Measurements from ENCODE around the gene NAV1. TPM values are rescaled to one million over a fixed set of nuclear protein-coding genes. Genes with fewer than 3 reads are reported as not detected.

The NAV1 gene
- total RNA-seq, 2 donors from 2014 or later, result 13.1 to 29.1 TPM

- no peak overlapping the region for H3K27ac ChIP-seq
These were observed 8.0 kb upstream of the NAV1 start for GRCh38 chr1:201530741-201531531.

DNA sequence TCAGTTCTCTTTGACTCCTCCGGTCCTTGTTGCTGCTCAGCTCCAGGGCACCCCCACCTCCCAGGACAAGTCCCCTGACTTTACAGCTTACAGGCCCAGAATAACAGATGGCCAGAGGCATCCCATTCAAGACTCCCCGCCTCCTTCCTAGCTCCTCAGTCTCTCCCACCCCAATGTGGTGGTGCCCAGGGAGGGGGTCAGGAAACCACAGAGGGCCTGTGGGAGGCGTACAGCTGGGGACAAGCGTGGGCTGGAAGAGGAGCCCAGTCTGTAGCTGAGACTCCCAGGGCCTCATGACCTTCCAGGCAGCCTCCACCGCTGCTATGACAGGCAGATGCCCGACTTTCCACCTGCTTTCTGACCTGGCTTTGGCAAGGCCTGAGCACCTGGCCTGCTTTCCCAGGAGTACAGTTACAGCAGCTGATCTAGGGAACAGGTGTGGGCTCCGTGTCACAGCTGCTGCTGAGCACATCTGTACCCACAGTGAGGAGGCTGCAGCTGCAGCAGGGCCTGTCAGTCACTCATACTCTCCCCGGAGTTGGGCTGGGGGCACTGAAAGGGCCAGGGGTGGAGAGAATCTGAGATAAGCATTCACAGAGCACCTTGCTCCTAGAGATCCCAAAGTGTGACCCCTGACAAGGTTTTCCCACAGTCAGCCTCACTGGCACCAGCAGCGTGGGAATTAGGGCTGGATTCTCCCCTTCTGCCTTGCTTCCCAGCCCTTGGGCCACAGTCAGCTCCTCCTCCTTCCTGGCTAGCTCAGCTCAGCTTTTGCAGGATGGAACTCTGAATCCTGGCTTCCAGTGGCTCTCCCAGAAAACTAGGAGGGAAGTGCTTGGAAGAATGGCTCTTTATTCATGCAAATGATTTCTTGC is 7.1 kb upstream of the NAV1 start:
- intact Hi-C loops (cut with DNase I), result no loop called here

More at GRCh38 chr1:201530741-201531531, 8.0 kb upstream of the NAV1 start:
- Histone ChIP-seq H3K4me1 (replicated peaks) (no peaks in the 10 kb centered on the region), H3K9me3 (no peaks in the 10 kb centered on the region), H3K27me3 (replicated peaks; ENCODE audit: insufficient read depth) (no peaks in the 10 kb centered on the region), H3K36me3 (no peaks in the 10 kb centered on the region), H3K4me3 (no peak overlapping the region)
- 22% methylated on average over 26 of the region's 26 CpGs for WGBS
- peak; percentile 57 for DNase-seq (ENCODE audit: low spot score)
- TF ChIP-seq, protein P1, sequence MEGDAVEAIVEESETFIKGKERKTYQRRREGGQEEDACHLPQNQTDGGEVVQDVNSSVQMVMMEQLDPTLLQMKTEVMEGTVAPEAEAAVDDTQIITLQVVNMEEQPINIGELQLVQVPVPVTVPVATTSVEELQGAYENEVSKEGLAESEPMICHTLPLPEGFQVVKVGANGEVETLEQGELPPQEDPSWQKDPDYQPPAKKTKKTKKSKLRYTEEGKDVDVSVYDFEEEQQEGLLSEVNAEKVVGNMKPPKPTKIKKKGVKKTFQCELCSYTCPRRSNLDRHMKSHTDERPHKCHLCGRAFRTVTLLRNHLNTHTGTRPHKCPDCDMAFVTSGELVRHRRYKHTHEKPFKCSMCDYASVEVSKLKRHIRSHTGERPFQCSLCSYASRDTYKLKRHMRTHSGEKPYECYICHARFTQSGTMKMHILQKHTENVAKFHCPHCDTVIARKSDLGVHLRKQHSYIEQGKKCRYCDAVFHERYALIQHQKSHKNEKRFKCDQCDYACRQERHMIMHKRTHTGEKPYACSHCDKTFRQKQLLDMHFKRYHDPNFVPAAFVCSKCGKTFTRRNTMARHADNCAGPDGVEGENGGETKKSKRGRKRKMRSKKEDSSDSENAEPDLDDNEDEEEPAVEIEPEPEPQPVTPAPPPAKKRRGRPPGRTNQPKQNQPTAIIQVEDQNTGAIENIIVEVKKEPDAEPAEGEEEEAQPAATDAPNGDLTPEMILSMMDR (IDR thresholded peaks at IDR 0.05), result peak in 3 of 4 experiments; percentile 43 to 73 (median 66)
- peak; percentile 20 for TF ChIP-seq POLR2AphosphoS5 (IDR thresholded peaks at IDR 0.05)
- TF ChIP-seq POLR2A (IDR thresholded peaks at IDR 0.05), result no peak
- intact Hi-C loops (cut with DNase I), result loop anchor here (1.0 kb wide), 1 partner anchor 173 kb away; no protein-coding TSS in a partner anchor

GRCh38 chr1:201533836-201534235 is 5.1 kb upstream of the NAV1 start:
- WGBS, result 69% methylated on average over 4 of the region's 4 CpGs
- DNase-seq (ENCODE audit: low spot score), result no peak
- intact Hi-C loops (cut with DNase I), result no loop called here
- no peaks in the 10 kb centered on the region for H3K36me3 ChIP-seq
- H3K27me3 ChIP-seq (replicated peaks; ENCODE audit: insufficient read depth), result no peaks in the 10 kb centered on the region
- TF ChIP-seq POLR2A (IDR thresholded peaks at IDR 0.05) (no peak), POLR2AphosphoS5 (IDR thresholded peaks at IDR 0.05) (no peak)
- TF ChIP-seq, protein P1 (IDR thresholded peaks at IDR 0.05), result no peak
- H3K27ac ChIP-seq, result no peak overlapping the region
- peaks cover 3% of the 10 kb centered on the region for H3K4me1 ChIP-seq (replicated peaks)
- no peaks in the 10 kb centered on the region for H3K9me3 ChIP-seq
- no peak overlapping the region for H3K4me3 ChIP-seq

More for the DNA sequence above, 7.1 kb upstream of the NAV1 start:
- Histone ChIP-seq H3K36me3 (no peaks in the 10 kb centered on the region), H3K27ac (no peak overlapping the region), H3K9me3 (no peaks in the 10 kb centered on the region), H3K27me3 (replicated peaks; ENCODE audit: insufficient read depth) (no peaks in the 10 kb centered on the region), H3K4me1 (replicated peaks) (no peaks in the 10 kb centered on the region), H3K4me3 (no peak overlapping the region)
- DNase-seq (ENCODE audit: low spot score), result no peak
- WGBS, result 60% methylated on average over 8 of the region's 9 CpGs
- TF ChIP-seq, protein P1 (IDR thresholded peaks at IDR 0.05), result no peak
- TF ChIP-seq POLR2A (IDR thresholded peaks at IDR 0.05) (no peak), POLR2AphosphoS5 (IDR thresholded peaks at IDR 0.05) (no peak)

GRCh38 chr1:201535046-201535918 is 3.6 kb upstream of the NAV1 start:
- Histone ChIP-seq H3K4me1 (replicated peaks) (peaks cover 3% of the 10 kb centered on the region), H3K27me3 (replicated peaks; ENCODE audit: insufficient read depth) (no peaks in the 10 kb centered on the region), H3K4me3 (no peak overlapping the region), H3K27ac (peak overlapping the region; percentile 11 to 68), H3K9me3 (no peaks in the 10 kb centered on the region), H3K36me3 (no peaks in the 10 kb centered on the region)
- no peak for DNase-seq (ENCODE audit: low spot score)
- TF ChIP-seq, protein P1 (IDR thresholded peaks at IDR 0.05), result no peak
- peak; percentile 58 for TF ChIP-seq POLR2AphosphoS5 (IDR thresholded peaks at IDR 0.05)
- TF ChIP-seq POLR2A (IDR thresholded peaks at IDR 0.05), result no peak
- intact Hi-C loops (cut with DNase I), result no loop called here
- WGBS, result 28% methylated on average over 6 of the region's 6 CpGs
